ENCODE data around the gene LPP. TPM values are rescaled to one million over a fixed set of nuclear protein-coding genes. Genes with fewer than 3 reads are reported as not detected.

The LPP gene
- total RNA-seq, 1 donor = 196 TPM

DNA sequence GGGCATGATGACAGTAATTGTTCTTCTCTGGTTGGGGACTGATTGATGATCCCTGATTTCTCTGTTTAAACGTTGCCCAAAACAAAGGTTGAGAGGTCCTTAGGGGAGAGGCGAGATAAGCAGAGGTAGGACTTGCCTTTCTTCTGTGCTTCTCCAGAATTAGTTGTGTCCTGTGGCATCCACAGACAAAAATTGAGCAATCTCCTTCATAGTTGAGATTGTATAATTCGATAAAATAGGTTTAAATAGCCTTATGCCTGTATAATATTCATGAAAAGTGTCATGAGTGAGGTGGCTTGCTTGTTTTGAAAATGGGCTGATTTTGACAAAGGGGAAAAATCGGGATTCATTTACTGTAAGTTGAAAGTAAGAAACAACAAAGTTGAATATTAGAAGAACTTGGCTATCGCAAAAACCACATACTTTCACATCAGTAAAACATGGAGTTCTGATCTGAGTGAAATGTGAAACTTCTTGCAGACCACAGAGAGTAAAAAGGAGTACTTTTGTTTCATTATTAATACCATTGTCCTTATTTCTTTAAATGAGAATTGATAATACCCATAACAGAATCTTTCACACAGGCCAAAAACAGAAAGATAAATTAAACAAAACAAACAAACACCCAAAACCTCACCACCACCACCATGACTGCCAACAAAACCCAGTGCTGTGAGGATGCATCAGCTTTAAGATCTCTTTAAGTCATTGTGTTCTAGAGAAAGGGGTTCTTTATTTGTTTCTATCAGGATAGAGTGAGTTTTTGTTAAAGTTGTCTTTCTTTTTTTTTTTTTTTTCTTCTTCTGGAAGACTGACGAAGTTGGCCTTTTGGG, 155.7 kb downstream of the LPP start:
- H3K4me3 ChIP-seq (ENCODE audit: low read depth, low read length) = no peak overlapping the region
- TF ChIP-seq, protein P1, sequence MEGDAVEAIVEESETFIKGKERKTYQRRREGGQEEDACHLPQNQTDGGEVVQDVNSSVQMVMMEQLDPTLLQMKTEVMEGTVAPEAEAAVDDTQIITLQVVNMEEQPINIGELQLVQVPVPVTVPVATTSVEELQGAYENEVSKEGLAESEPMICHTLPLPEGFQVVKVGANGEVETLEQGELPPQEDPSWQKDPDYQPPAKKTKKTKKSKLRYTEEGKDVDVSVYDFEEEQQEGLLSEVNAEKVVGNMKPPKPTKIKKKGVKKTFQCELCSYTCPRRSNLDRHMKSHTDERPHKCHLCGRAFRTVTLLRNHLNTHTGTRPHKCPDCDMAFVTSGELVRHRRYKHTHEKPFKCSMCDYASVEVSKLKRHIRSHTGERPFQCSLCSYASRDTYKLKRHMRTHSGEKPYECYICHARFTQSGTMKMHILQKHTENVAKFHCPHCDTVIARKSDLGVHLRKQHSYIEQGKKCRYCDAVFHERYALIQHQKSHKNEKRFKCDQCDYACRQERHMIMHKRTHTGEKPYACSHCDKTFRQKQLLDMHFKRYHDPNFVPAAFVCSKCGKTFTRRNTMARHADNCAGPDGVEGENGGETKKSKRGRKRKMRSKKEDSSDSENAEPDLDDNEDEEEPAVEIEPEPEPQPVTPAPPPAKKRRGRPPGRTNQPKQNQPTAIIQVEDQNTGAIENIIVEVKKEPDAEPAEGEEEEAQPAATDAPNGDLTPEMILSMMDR (IDR thresholded peaks at IDR 0.05; ENCODE audit: insufficient read depth, low read depth, low read length) = no peak
- DNase-seq (ENCODE audit: low read depth) = no peak

DNA sequence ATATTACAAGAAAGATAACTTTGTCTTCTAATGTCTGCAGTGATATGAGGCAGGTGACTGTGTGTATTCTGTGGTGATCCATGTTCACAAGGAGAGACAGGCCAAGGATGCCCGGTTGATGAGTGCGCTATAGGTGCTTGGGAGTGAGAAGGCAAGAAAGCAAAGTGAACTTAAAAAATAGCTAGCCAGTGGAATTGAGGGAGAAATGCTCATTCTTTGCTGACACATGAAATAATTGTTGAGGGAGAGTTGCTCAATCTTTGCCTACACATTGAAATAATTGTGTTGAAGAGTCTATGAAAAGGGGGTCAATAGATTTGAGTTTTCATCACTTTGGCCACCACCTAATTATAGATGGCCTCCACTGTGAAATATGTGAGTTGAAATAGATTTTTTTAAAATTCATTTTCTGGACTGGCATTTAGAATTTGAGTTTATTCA, 156.3 kb downstream of the LPP start:
- H3K4me3 ChIP-seq (ENCODE audit: low read depth, low read length) = no peak overlapping the region
- TF ChIP-seq, protein P1 (IDR thresholded peaks at IDR 0.05; ENCODE audit: insufficient read depth, low read depth, low read length) = no peak
- DNase-seq (ENCODE audit: low read depth) = no peak

DNA sequence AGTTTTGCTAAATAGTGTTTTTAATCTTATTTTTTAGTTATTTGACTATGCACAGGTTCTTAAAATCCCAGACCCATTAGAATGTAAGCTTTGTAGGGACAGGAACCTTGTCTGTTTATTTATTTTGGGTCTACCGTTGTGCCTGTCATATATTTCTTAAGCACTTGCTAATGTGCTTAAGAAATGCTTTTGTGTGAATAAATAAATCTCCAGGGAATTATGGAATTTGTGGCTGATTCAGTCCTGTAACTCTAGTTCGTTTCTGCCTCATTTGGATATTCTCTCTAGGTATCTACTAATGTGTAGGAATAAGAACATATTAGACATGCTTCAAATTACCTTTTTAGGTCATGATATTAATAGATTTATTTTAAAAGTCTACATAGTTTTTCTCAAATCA, 161.6 kb downstream of the LPP start:
- DNase-seq (ENCODE audit: low read depth) = no peak
- H3K4me3 ChIP-seq (ENCODE audit: low read depth, low read length) = no peak overlapping the region
- TF ChIP-seq, protein P1 (IDR thresholded peaks at IDR 0.05; ENCODE audit: insufficient read depth, low read depth, low read length) = no peak

DNA sequence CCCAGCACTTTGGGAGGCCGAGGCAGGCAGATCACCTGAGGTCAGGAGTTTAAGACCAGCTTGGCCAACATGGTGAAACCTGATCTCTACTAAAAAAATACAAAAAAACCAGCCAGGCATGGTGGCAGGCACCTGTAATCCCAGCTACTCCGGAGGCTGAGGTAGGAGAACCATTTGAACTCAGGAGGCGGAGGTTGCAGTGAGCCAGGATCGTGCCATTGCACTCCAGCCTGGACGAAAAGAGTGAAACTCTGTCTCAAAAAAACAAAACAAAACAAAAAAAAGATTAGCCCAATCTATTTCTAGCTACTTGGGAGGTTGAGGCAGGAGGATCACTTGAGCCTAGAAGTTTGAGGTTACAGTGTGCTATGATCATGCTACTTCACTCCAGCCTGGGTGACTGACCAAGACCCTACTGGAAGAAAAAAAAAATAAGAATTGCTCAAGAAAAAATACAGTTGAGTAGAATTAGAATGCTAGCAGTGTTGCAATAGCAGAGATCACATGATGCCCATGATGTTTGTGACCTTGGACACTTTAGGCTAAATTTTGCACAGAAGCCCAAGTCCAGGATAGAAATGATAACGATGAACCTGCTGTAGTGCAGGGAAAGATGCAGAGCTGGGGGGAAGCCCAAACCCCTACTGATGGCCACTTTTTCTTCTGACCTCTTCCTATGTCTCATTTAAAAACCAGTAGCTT, 162.2 kb downstream of the LPP start:
- no peak overlapping the region for H3K4me3 ChIP-seq (ENCODE audit: low read depth, low read length)
- peak; percentile 51 for DNase-seq (ENCODE audit: low read depth)
- TF ChIP-seq, protein P1 (IDR thresholded peaks at IDR 0.05; ENCODE audit: insufficient read depth, low read depth, low read length) = no peak

DNA sequence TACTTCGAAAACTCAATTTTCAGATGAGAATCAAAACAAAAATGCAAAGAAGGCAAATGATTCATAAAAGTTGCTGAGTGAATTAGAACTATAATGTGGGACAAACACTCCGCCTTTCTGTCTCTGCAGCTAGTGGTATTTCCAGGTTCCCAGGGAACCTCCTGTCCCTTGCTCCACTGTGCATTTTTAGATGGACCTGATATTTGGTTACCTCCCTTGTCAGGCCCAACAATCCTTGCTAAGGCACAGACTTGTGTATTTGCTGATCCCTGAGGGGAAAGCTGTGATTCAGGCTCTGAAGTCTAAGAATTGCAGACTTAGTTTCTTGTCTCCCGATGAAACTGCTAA, 162.7 kb downstream of the LPP start:
- TF ChIP-seq, protein P1 (IDR thresholded peaks at IDR 0.05; ENCODE audit: insufficient read depth, low read depth, low read length) = no peak
- no peak overlapping the region for H3K4me3 ChIP-seq (ENCODE audit: low read depth, low read length)
- DNase-seq (ENCODE audit: low read depth) = no peak

DNA sequence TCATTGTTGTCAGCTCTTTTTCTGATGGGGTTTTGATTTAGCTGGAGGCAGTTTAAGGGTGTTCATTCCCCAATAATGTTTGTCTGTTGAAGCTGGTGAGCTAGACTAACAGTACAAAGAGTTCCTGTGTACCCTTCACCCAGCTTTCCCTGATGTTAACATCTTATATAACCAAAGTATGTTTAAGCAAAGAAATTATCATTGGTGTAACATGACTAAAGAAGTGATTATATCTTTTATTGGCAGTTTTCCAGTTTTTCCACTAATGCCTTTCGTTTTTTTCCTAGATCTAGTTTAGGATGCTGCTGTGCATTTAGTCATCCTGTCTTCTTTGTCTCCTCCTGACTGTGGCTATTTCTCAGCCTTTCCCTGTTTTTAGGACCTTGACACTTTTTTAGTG, 165.6 kb downstream of the LPP start:
- TF ChIP-seq, protein P1 (IDR thresholded peaks at IDR 0.05; ENCODE audit: insufficient read depth, low read depth, low read length) = no peak
- DNase-seq (ENCODE audit: low read depth) = peak; percentile 28
- no peak overlapping the region for H3K4me3 ChIP-seq (ENCODE audit: low read depth, low read length)
